Suppressor macrophage treated with lipopolysaccharide for 1 hour (primary cell): Measurements from ENCODE around the gene CCL23.

Source experiments
- DNase-seq, 3 donors: peaks; one replicate each; pipeline ENCODE4 v3.0.0-alpha.2; 2020 to 2022

The CCL23 gene

GRCh38 chr17:35968520-35969054 lies 49.2 kb downstream of the CCL23 start:
- no peak for DNase-seq

- no peak for DNase-seq
Observed at GRCh38 chr17:35965272-35965671, 52.5 kb downstream of the CCL23 start.

GRCh38 chr17:35963663-35964062 lies 54.1 kb downstream of the CCL23 start:
- no peak for DNase-seq
